Fibroblast of villous mesenchyme (primary cell): Measurements from ENCODE around the gene IPO11. TPM values are rescaled to one million over a fixed set of nuclear protein-coding genes. Genes with fewer than 3 reads are reported as not detected.

Source experiments
- DNase-seq: peaks from one replicate; pipeline ENCODE4 v3.0.0-alpha.2; 2010; ENCODE audit warnings: low read depth
- H3K4me3 ChIP-seq: 2 replicates; pipeline ENCODE4 v1.5.1; 2011; ENCODE audit warnings: low read depth, mild to moderate bottlenecking, low read length
- CTCF ChIP-seq: IDR thresholded peaks from 2 replicates; pipeline ENCODE4 v1.5.1; 2012; ENCODE audit warnings: low read depth, mild to moderate bottlenecking, low read length; ENCODE audit not compliant: insufficient read depth
- total RNA-seq: library from RNA; depleted of rRNA; stranded (reverse); fragments of >200 nt; gene quantifications from 2 replicates; pipeline ENCODE4 v1.2.3, GENCODE V29; 2012

IPO11 gene
- total RNA-seq, 1 donor: 34.5 TPM

GRCh38 chr5:62574599-62574998 lies 162.0 kb downstream of the IPO11 start:
- no peak overlapping the region for H3K4me3 ChIP-seq
- no peak for TF ChIP-seq CTCF
- DNase-seq: no peak

GRCh38 chr5:62575066-62575465 lies 162.5 kb downstream of the IPO11 start:
- DNase-seq: no peak

GRCh38 chr5:62575489-62575888 lies 162.9 kb downstream of the IPO11 start:
- DNase-seq: no peak
- H3K4me3 ChIP-seq: no peak overlapping the region
- TF ChIP-seq CTCF: no peak

More at GRCh38 chr5:62575066-62575465, 162.5 kb downstream of the IPO11 start:
- no peak overlapping the region for H3K4me3 ChIP-seq
- TF ChIP-seq CTCF: no peak

- H3K4me3 ChIP-seq: no peak overlapping the region
- DNase-seq: no peak
- no peak for TF ChIP-seq CTCF
These were observed 164.1 kb downstream of the IPO11 start for GRCh38 chr5:62576570-62577170.

GRCh38 chr5:62577488-62577887 lies 164.9 kb downstream of the IPO11 start:
- H3K4me3 ChIP-seq: no peak overlapping the region
- TF ChIP-seq CTCF: no peak
- no peak for DNase-seq

- no peak within 1 kb of the TSS for H3K4me3 ChIP-seq
- peak; percentile 75 for DNase-seq
These were observed 166.0 kb downstream of the IPO11 start, which contains the start of gene LRRC70 for GRCh38 chr5:62578540-62578939. Gene LRRC70 (plus strand): TSS chr5:62578819. CDS start chr5:62579439, 620 bp downstream.

More at GRCh38 chr5:62578540-62578939, 166.0 kb downstream of the IPO11 start, which contains the start of gene LRRC70:
- no peak for TF ChIP-seq CTCF
